Esophagus muscularis mucosa (tissue), 4 donors: ENCODE data around the gene FNIP2. TPM values are rescaled to one million over a fixed set of nuclear protein-coding genes. Genes with fewer than 3 reads are reported as not detected.

Source experiments
- DNase-seq: peaks from one replicate; pipeline ENCODE4 v3.0.0-alpha.2; 2017; ENCODE audit errors: extremely low spot score
- H3K27ac ChIP-seq, 4 donors: fragments of 200-600 bp; sonication (generic); replicated peaks in 1 of 4; 1 replicate in 3 of 4; 2 replicates in 1 of 4; pipeline ENCODE4 v1.5.1; 2016 to 2019; ENCODE audit warnings: mild to moderate bottlenecking in 1 of 4
- H3K27me3 ChIP-seq, 4 donors: fragments of 200-600 bp; sonication (generic); one replicate each; pipeline versions ENCODE4 v1.5.1 to v1.6.0; 2016 to 2019
- H3K36me3 ChIP-seq, 4 donors: fragments of 200-600 bp; sonication (generic); one replicate each; pipeline ENCODE4 v1.5.1; 2016 to 2019
- H3K4me1 ChIP-seq, 4 donors: fragments of 200-600 bp; sonication (generic); one replicate each; pipeline ENCODE4 v1.5.1; 2016 to 2019
- H3K4me3 ChIP-seq, 4 donors: fragments of 200-600 bp; sonication (generic); 1 replicate in 2 of 4; 2 replicates in 2 of 4; pipeline ENCODE4 v1.5.1; 2016 to 2019; ENCODE audit warnings: mild to moderate bottlenecking in 4 of 4, moderate library complexity in 1 of 4
- H3K9me3 ChIP-seq, 4 donors: fragments of 200-600 bp; sonication (generic); 1 replicate in 3 of 4; 2 replicates in 1 of 4; pipeline ENCODE4 v1.5.1; 2016 to 2019
- EP300 ChIP-seq: sonication (generic); formaldehyde crosslinking; IDR thresholded peaks from one replicate; pipeline ENCODE4 v1.6.1; 2017; ENCODE audit warnings: antibody characterized with exemption
- POLR2A ChIP-seq: fragments of 450-650 bp; IDR thresholded peaks from one replicate; pipeline ENCODE4 v1.6.1; 2017; ENCODE audit warnings: antibody characterized with exemption, moderate library complexity, mild to moderate bottlenecking, low read depth
- POLR2AphosphoS5 ChIP-seq, 2 donors: sonication (generic); formaldehyde crosslinking; IDR thresholded peaks; one replicate each; pipeline ENCODE4 v1.6.1; 2017; ENCODE audit warnings: antibody characterized with exemption in 2 of 2
- WGBS: methylation state at CpG from one replicate; pipeline ENCODE4 v1.1.5; 2018; 5-methylcytosine and 5-hydroxymethylcytosine counted together
- intact Hi-C: fragments of 100-400 bp; cut with DNase I; formaldehyde crosslinking; loops from one replicate; pipeline ENCODE4 v1.15.1; 2023
- total RNA-seq, 4 donors: library from RNA; depleted of rRNA; stranded (reverse); fragments of >200 nt; gene quantifications; one replicate each; pipeline versions ENCODE4 v1.1.0 to v1.2.1, GENCODE V29; 2016
- TF ChIP-seq, protein P1 (sequence below), 3 experiments: fragments of 200-600 bp in 2 of 3; fragments of 450-650 bp in 1 of 3; sonication (generic) in 2 of 3; IDR thresholded peaks; one replicate each; pipeline ENCODE4 v1.5.1; 2017 to 2019; ENCODE audit warnings: antibody characterized with exemption in 3 of 3, mild to moderate bottlenecking in 2 of 3, moderate library complexity in 1 of 3

Gene FNIP2
- total RNA-seq, 4 donors from 2014 or later, result 80.0 to 97.7 (median 87.4) TPM

DNA sequence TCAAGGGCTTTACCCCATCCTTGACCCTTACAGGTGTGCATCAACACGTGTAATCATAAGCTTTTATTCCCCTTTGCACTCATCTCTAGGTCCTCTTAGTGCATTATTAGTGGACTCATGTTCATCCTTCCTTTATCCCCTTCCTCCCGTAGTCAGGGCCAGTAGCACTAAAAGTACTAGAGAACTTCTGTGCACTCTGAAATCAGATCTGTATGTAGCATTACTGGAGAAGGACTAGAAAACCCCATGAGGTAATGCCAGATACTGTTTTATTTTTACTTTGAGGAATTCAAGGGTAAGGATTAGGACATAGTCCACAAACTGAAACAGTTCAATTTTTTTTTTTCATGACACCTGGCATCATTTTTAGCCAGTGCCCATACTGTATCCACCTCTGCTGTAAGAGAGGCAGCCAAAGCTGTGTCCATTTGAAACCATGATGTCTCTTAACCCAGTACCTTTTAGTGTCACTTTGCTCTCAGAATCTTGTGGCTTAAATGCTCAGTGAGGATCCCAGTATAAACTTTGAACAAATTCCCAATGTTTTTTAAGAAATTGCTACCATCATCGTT lies 134.7 kb downstream of the FNIP2 start:
- H3K27me3 ChIP-seq, result no peaks in the 10 kb centered on the region
- H3K4me3 ChIP-seq, result no peak overlapping the region
- no peak overlapping the region for H3K27ac ChIP-seq
- WGBS, result 91% methylated on average over 3 of the region's 3 CpGs
- DNase-seq, result no peak
- TF ChIP-seq POLR2A, result no peak
- TF ChIP-seq, protein P1, sequence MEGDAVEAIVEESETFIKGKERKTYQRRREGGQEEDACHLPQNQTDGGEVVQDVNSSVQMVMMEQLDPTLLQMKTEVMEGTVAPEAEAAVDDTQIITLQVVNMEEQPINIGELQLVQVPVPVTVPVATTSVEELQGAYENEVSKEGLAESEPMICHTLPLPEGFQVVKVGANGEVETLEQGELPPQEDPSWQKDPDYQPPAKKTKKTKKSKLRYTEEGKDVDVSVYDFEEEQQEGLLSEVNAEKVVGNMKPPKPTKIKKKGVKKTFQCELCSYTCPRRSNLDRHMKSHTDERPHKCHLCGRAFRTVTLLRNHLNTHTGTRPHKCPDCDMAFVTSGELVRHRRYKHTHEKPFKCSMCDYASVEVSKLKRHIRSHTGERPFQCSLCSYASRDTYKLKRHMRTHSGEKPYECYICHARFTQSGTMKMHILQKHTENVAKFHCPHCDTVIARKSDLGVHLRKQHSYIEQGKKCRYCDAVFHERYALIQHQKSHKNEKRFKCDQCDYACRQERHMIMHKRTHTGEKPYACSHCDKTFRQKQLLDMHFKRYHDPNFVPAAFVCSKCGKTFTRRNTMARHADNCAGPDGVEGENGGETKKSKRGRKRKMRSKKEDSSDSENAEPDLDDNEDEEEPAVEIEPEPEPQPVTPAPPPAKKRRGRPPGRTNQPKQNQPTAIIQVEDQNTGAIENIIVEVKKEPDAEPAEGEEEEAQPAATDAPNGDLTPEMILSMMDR (IDR thresholded peaks at IDR 0.05), result no peak
- no peak for TF ChIP-seq EP300
- TF ChIP-seq POLR2AphosphoS5 (IDR thresholded peaks at IDR 0.05), result no peak
- H3K36me3 ChIP-seq, result peaks cover 9 to 57% (median 36%) of the 10 kb centered on the region in 4 donors
- intact Hi-C loops, result no loop called here
- no peaks in the 10 kb centered on the region for H3K9me3 ChIP-seq
- peaks cover 6 to 14% (median 12%) of the 10 kb centered on the region in 4 donors for H3K4me1 ChIP-seq

DNA sequence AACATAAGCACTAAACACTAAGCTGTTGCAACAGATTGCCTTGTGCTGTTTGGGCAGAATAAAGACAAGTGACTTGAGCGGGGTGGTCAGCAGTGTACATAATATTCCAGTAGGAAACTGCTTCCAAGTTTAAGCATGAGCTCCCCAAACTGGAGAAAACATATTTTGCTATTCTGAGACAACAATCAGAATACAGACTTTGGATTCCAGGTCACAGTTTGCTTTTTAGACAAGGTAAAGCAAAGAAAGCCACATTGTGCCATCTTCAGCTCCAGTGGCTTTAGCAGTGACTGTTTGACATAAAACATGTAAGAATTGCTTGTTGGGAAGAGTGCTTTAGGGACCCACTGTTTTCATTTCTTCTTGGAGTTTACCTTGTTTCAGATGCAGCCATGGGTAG lies 136.0 kb downstream of the FNIP2 start:
- Histone ChIP-seq H3K27me3 (no peaks in the 10 kb centered on the region), H3K9me3 (no peaks in the 10 kb centered on the region), H3K4me3 (no peak overlapping the region), H3K36me3 (peaks cover 9 to 61% (median 35%) of the 10 kb centered on the region in 4 donors), H3K4me1 (peaks cover 6 to 14% (median 8%) of the 10 kb centered on the region in 4 donors), H3K27ac (no peak overlapping the region)
- WGBS, result 85% methylated on average over 1 of the region's 1 CpG
- intact Hi-C loops, result no loop called here
- TF ChIP-seq EP300, result no peak
- DNase-seq, result no peak

DNA sequence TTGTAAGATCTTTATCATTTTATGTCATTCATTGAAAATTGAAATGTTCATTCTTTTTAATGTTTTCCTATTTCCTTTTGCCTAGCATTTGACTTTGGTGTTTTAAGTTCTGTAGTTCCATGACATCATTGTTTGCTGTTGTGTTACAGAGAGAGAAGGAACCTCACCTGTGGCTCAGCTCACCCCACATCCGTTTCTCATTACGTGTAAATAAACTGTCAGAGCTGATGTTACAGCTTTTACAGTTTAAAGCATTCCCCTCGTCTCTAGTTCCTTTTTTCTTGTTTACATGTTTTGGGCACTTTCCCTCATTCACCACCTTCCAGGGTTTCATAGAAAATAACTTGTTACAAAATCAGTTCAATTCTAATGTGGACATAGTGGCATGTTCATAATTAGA lies 137.2 kb downstream of the FNIP2 start:
- TF ChIP-seq POLR2AphosphoS5 (IDR thresholded peaks at IDR 0.05) (no peak), POLR2A (no peak), EP300 (no peak)
- TF ChIP-seq, protein P1 (IDR thresholded peaks at IDR 0.05), result no peak
- Histone ChIP-seq H3K27me3 (no peaks in the 10 kb centered on the region), H3K27ac (no peak overlapping the region), H3K9me3 (no peaks in the 10 kb centered on the region), H3K36me3 (peaks cover 9 to 55% (median 35%) of the 10 kb centered on the region in 4 donors), H3K4me3 (no peak overlapping the region), H3K4me1 (peaks cover 6 to 14% (median 8%) of the 10 kb centered on the region in 4 donors)
- intact Hi-C loops, result no loop called here
- DNase-seq, result no peak
- 66% methylated on average over 3 of the region's 3 CpGs for WGBS

DNA sequence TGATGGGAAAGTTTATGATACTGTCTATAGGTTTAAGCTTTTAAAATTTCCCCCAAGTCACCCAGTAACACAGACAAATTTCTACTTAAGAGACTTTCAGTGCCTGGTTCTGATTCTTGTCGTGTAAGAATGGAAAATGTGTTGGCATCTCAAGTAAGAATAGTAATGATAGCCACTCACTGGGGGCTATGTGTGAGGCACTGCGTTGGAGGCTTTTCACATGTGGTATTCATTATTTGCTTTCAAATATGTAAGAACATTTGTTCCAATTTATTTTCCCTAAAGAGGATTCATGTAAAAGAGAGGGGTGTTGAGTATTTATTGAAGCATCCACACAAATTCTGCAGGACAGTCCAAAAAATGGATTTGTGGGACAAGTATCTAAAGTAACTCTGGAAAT lies 143.6 kb downstream of the FNIP2 start:
- peaks cover 12 to 26% (median 25%) of the 10 kb centered on the region in 4 donors for H3K4me1 ChIP-seq
- 69% methylated on average over 2 of the region's 2 CpGs for WGBS
- no peak overlapping the region for H3K4me3 ChIP-seq
- TF ChIP-seq POLR2A, result no peak
- no peak for TF ChIP-seq POLR2AphosphoS5 (IDR thresholded peaks at IDR 0.05)
- TF ChIP-seq EP300, result no peak
- TF ChIP-seq, protein P1 (IDR thresholded peaks at IDR 0.05), result no peak
- intact Hi-C loops, result no loop called here
- DNase-seq, result no peak
- H3K27me3 ChIP-seq, result no peaks in the 10 kb centered on the region
- H3K27ac ChIP-seq, result no peak overlapping the region
- H3K9me3 ChIP-seq, result no peaks in the 10 kb centered on the region
- peaks cover 0 to 4% (median 0%) of the 10 kb centered on the region in 4 donors for H3K36me3 ChIP-seq

DNA sequence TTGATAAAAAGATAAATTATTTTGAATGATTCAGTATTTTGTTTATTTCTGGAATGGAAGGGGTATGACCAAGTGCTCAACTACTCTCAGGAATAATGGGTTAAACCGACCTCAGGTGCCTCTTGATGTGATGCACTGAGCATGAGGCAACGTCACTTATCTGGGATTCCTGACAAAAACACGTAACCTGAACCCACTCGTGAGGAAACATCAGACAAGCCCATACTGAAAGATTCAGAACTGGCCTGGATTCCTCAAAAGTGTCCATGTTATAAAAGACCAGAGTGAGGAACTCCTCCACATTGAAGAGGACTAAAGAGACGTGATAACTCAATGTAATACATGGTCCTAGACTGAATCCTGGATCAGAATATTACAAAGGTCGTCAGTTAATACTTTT lies 144.0 kb downstream of the FNIP2 start:
- no peak overlapping the region for H3K4me3 ChIP-seq
- 59% methylated on average over 6 of the region's 6 CpGs for WGBS
- no peak for TF ChIP-seq EP300
- no peak for TF ChIP-seq POLR2AphosphoS5 (IDR thresholded peaks at IDR 0.05)
- TF ChIP-seq POLR2A, result no peak
- TF ChIP-seq, protein P1 (IDR thresholded peaks at IDR 0.05), result no peak
- H3K27ac ChIP-seq, result no peak overlapping the region
- intact Hi-C loops, result no loop called here
- H3K36me3 ChIP-seq, result peaks cover 0 to 4% (median 0%) of the 10 kb centered on the region in 4 donors
- peaks cover 12 to 26% (median 25%) of the 10 kb centered on the region in 4 donors for H3K4me1 ChIP-seq
- no peaks in the 10 kb centered on the region for H3K9me3 ChIP-seq
- DNase-seq, result no peak
- H3K27me3 ChIP-seq, result no peaks in the 10 kb centered on the region
